ENCODE results near the gene CDH6.

- no peak for TF ChIP-seq POLR2AphosphoS5 (IDR thresholded peaks at IDR 0.05; ENCODE audit: borderline replicate concordance, low read depth, low read length)
- TF ChIP-seq EZH2 (IDR thresholded peaks at IDR 0.05): no peak
Observed at GRCh38 chr5:31328040-31328733, 134.7 kb downstream of the CDH6 start.

Measured in SK-N-MC (cell line).